GM12801 (cell line): ENCODE measurements around the gene IRF2BP1.

ENCODE experiments used
- CTCF ChIP-seq: IDR thresholded peaks from one replicate; pipeline ENCODE4 v1.5.1; 2011; ENCODE audit warnings: control low read depth; ENCODE audit not compliant: insufficient read length; ENCODE audit errors: extremely low read depth

Gene IRF2BP1

GRCh38 chr19:45881909-45882528 lies 3.9 kb downstream of the IRF2BP1 start:
- no peak for TF ChIP-seq CTCF

- TF ChIP-seq CTCF = no peak
These were observed 4.6 kb downstream of the IRF2BP1 start for GRCh38 chr19:45881082-45881908.

DNA sequence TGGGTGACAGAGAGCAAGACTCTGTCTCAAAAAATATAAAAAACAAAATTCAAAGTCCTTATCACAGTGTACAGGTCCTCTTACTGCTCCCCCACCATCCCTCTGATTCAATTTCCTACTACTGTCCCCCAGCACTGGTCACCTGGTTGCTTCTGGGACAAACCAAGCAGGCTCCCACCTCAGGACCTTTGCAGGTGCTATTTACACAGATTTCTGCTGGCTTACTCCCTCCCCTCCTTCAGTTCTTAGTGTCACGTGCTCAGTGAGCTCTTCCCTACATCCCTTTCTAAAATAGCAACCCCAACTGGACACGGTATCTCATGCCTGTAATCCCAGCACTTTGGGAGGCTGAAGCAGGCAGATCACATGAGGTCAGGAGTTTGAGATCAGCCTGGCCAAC lies 6.0 kb downstream of the IRF2BP1 start:
- TF ChIP-seq CTCF = no peak

DNA sequence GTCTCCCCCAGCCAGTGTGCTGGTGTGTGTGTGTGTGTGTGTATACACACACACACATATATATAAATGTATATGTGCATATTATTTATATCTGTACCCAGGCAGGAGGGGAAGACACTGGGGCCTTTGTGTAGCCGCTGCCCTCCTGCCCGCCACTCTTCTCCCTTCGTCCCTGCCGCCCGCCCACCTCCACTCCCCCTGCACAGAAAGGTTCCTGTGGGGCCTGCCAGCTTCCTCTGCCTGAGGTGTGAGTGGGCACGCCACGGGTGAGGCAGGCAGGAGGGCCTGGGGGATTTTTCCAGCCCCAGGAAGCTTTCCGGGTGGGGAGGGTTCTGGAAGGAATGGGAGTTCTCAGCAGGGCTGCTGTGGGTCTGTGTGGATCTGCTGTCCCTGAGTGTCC lies 6.9 kb downstream of the IRF2BP1 start:
- TF ChIP-seq CTCF = no peak

GRCh38 chr19:45878043-45878794 lies 7.7 kb downstream of the IRF2BP1 start:
- TF ChIP-seq CTCF = no peak

DNA sequence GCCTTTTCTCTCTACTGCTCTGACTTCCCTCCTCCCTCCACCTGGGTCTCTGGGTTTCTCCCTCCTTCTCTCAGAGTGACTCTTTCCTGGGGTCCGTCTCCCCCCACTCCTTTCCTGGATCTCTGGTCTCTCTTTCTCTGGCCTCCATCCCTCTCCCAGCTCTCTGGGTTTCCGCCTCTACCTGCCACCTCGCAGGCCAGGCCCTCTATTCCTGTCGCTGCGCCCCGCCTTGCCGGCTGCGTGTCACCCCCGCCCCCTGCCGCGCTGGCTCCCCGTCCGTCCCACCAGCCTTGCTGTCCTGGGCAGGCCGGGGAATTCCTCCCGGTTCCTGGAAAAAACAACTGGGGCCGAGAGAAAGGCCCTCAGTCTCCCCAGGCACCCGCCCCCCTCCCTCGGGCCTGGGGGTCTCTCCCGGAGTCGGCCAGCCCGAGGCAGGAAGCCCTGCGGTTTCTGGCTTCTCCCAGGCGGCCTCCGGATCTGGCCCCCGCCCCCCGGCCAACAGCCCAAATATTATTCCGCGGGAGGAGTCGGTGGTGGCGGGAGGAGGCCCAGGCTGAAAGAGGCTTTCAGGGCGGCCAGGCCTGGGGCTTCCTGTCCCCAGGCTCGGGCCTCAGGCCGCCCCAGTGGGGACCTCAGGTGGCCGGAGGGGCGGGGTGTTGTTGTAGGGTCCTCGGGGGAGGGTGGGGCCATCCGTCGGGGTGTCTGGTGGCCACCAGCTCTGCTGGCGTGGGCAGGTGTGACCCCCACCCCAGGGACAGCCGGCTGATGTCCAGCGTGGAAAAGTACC lies 9.3 kb downstream of the IRF2BP1 start:
- no peak for TF ChIP-seq CTCF

- TF ChIP-seq CTCF = no peak
These were observed 9.9 kb downstream of the IRF2BP1 start for GRCh38 chr19:45876161-45876410.
